ENCODE results near the gene LAD1.

- TF ChIP-seq GATA2 (IDR thresholded peaks at IDR 0.05; ENCODE audit: low read depth, low read length) (no peak), GATA3 (IDR thresholded peaks at IDR 0.05; ENCODE audit: low read depth, low read length) (no peak)
These were observed 37.2 kb downstream of the LAD1 start for GRCh38 chr1:201361652-201362504.

Data from SH-SY5Y (cell line).